ENCODE results near the gene JMJD8.

JMJD8 gene

GRCh38 chr16:721765-722540 lies 37.8 kb upstream of the JMJD8 start:
- DNase-seq = no peak

- peak; percentile 95 for DNase-seq
Observed at GRCh38 chr16:720990-721764, 37.0 kb upstream of the JMJD8 start, which contains the start of gene ANTKMT. TSS of gene ANTKMT (plus strand) at chr16:721146. CDS start at chr16:721275, 129 bp downstream.

- DNase-seq = peak; percentile 95
Observed at GRCh38 chr16:720447-720989, 36.4 kb upstream of the JMJD8 start.

- peak; percentile 50 for DNase-seq
Observed at GRCh38 chr16:719815-720446, 35.8 kb upstream of the JMJD8 start.

GRCh38 chr16:718922-719321 lies 34.8 kb upstream of the JMJD8 start:
- DNase-seq = no peak

GRCh38 chr16:718389-718788 lies 34.3 kb upstream of the JMJD8 start:
- DNase-seq = no peak

- no peak for DNase-seq
Observed at GRCh38 chr16:717450-718245, 33.5 kb upstream of the JMJD8 start.

- DNase-seq = no peak
Observed at GRCh38 chr16:716768-717325, 32.7 kb upstream of the JMJD8 start.

- DNase-seq = no peak
Observed at GRCh38 chr16:716200-716568, 32.0 kb upstream of the JMJD8 start.

- DNase-seq = peak; percentile 41
Observed at GRCh38 chr16:715477-716199, 31.5 kb upstream of the JMJD8 start.

GRCh38 chr16:714558-715476 lies 30.7 kb upstream of the JMJD8 start, which contains the start of gene METRN:
TSS of gene METRN (plus strand) at chr16:715118. CDS start at chr16:715290, 172 bp downstream.
- peak; percentile 91 for DNase-seq

- DNase-seq = no peak
Observed at GRCh38 chr16:714079-714478, 29.9 kb upstream of the JMJD8 start.

GRCh38 chr16:712740-713250 lies 28.7 kb upstream of the JMJD8 start:
- DNase-seq = peak; percentile 77

- DNase-seq = peak; percentile 81
Observed at GRCh38 chr16:711548-712320, 27.6 kb upstream of the JMJD8 start.

GRCh38 chr16:711084-711483 lies 26.9 kb upstream of the JMJD8 start:
- DNase-seq = no peak

- DNase-seq = peak; percentile 37
Observed at GRCh38 chr16:710500-711075, 26.5 kb upstream of the JMJD8 start.

GRCh38 chr16:709566-710499 lies 25.7 kb upstream of the JMJD8 start:
- DNase-seq = peak; percentile 87

GRCh38 chr16:708959-709358 lies 24.8 kb upstream of the JMJD8 start:
- no peak for DNase-seq

All from NCI-H82 (cell line).